Ishikawa (cell line): ENCODE data around the gene MYMK.

Source experiments
- CEBPB ChIP-seq: IDR thresholded peaks from 2 replicates; pipeline ENCODE4 v1.6.1; 2012
- CREB1 ChIP-seq: IDR thresholded peaks from 2 replicates; pipeline ENCODE4 v1.6.1; 2012; ENCODE audit warnings: low read depth
- FOXM1 ChIP-seq: IDR thresholded peaks from 2 replicates; pipeline ENCODE4 v1.6.1; 2012; ENCODE audit warnings: low read depth, borderline replicate concordance
- MAX ChIP-seq: IDR thresholded peaks from 2 replicates; pipeline ENCODE4 v1.6.1; 2012
- RAD21 ChIP-seq: IDR thresholded peaks from 2 replicates; pipeline ENCODE4 v1.6.1; 2012; ENCODE audit warnings: low read depth
- REST ChIP-seq: IDR thresholded peaks from 2 replicates; pipeline ENCODE4 v1.6.1; 2012; ENCODE audit warnings: low read depth, mild to moderate bottlenecking
- TCF12 ChIP-seq: IDR thresholded peaks from 2 replicates; pipeline ENCODE4 v1.6.1; 2012; ENCODE audit warnings: low read depth
- YY1 ChIP-seq: IDR thresholded peaks from 2 replicates; pipeline ENCODE4 v1.6.1; 2012; ENCODE audit warnings: low read depth

GRCh38 chr9:133538176-133538575 lies 13.4 kb upstream of the MYMK start:
- TF ChIP-seq CREB1 (no peak), REST (no peak), RAD21 (no peak), MAX (no peak), YY1 (no peak), TCF12 (no peak), FOXM1 (no peak), CEBPB (no peak)
